SU-DHL-6 (cell line): Measurements from ENCODE around the gene TEX13A.

Experiments
- H2AFZ ChIP-seq: fragments of 200-600 bp; sonication (generic); 2 replicates; pipeline ENCODE4 v1.6.1; 2014; ENCODE audit warnings: low read depth, mild to moderate bottlenecking, moderate library complexity, mixed read lengths, antibody characterized with exemption, low read length; ENCODE audit not compliant: severe bottlenecking
- H3F3A ChIP-seq: fragments of 200-600 bp; shearing (Covaris generic); 2 replicates; pipeline ENCODE4 v1.6.0; 2016; ENCODE audit warnings: antibody characterized with exemption, mild to moderate bottlenecking; ENCODE audit not compliant: insufficient read depth
- H3K27ac ChIP-seq: fragments of 200-600 bp; sonication (generic); 2 replicates; pipeline ENCODE4 v1.5.1; 2016; ENCODE audit warnings: low read depth, mild to moderate bottlenecking, low read length, moderate library complexity, mixed read lengths
- H3K27me3 ChIP-seq: fragments of 200-600 bp; sonication (generic), shearing (Covaris generic); 2 replicates; pipeline ENCODE4 v1.6.0; 2014; ENCODE audit warnings: mild to moderate bottlenecking, low read length
- H3K36me3 ChIP-seq: fragments of 200-600 bp; sonication (generic); 2 replicates; pipeline ENCODE4 v1.6.1; 2014; ENCODE audit warnings: mild to moderate bottlenecking, low read length, mixed read lengths
- H3K4me2 ChIP-seq: fragments of 300-600, 200-600 bp; shearing (Covaris generic), sonication (generic); 2 replicates; pipeline ENCODE4 v1.6.0; 2014; ENCODE audit warnings: low read length, low read depth, mild to moderate bottlenecking; ENCODE audit not compliant: poor library complexity, severe bottlenecking
- H3K4me3 ChIP-seq: fragments of 200-600 bp; sonication (generic); 2 replicates; pipeline ENCODE4 v1.5.1; 2014; ENCODE audit warnings: antibody characterized with exemption, low read length, mild to moderate bottlenecking, mixed read lengths; ENCODE audit not compliant: insufficient read depth, poor library complexity, severe bottlenecking
- H3K79me2 ChIP-seq: fragments of 200-600 bp; sonication (generic); 2 replicates; pipeline ENCODE4 v1.6.1; 2014; ENCODE audit warnings: mild to moderate bottlenecking, low read length, moderate library complexity; ENCODE audit not compliant: insufficient read depth
- H3K9ac ChIP-seq: fragments of 200-600 bp; sonication (generic); 2 replicates; pipeline ENCODE4 v1.7.0; 2014; ENCODE audit warnings: mild to moderate bottlenecking, low read length
- H3K9me2 ChIP-seq: fragments of 200-600 bp; sonication (generic); replicated peaks from 2 replicates; pipeline ENCODE4 v1.6.1; 2014; ENCODE audit warnings: low read length; ENCODE audit not compliant: insufficient read depth
- H3K9me3 ChIP-seq: fragments of 200-600 bp; sonication (generic); 2 replicates; pipeline ENCODE4 v1.6.1; 2014; ENCODE audit warnings: low read length, mixed read lengths; ENCODE audit not compliant: insufficient read depth
- H4K20me1 ChIP-seq: fragments of 200-600 bp; sonication (generic); 2 replicates; pipeline ENCODE4 v1.6.1; 2014; ENCODE audit warnings: low read depth, mild to moderate bottlenecking, antibody characterized with exemption, low read length, moderate library complexity, mixed read lengths
- EZH2phosphoT487 ChIP-seq: fragments of 200-600 bp; sonication (generic), shearing (Covaris generic); conservative IDR thresholded peaks from 2 replicates; pipeline ENCODE4 v1.6.1; 2018; ENCODE audit warnings: mild to moderate bottlenecking, antibody characterized with exemption, low read length, moderate library complexity, mixed read lengths
- TF ChIP-seq, protein P1 (sequence below): fragments of 200-600 bp; sonication (generic); IDR thresholded peaks from one replicate; pipeline ENCODE4 v1.5.1; 2017; ENCODE audit warnings: antibody characterized with exemption, mild to moderate bottlenecking, low read length, moderate library complexity; ENCODE audit not compliant: insufficient read depth, poor library complexity, severe bottlenecking

The TEX13A gene

DNA sequence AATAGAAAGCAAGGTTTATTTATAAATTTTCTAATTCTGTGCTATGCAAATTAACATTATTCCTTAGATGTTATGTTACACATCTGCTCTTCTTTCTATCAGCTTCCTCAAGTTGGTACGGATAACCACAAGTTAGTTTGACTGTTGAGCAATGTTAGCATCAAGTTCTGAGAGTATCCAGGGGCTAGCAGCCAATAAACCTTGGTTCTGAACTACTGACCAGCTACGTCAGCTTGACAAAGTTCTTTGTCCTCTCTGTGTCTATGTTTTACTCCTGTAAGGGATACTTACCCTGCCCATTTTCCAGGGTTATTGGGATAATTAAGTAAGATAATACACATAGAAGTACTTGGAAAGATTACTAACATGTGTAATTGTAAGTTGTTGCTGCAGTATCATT is 8.1 kb upstream of the TEX13A start:
- Histone ChIP-seq H4K20me1 (no peaks in the 10 kb centered on the region), H3K27me3 (no peaks in the 10 kb centered on the region), H3F3A (no peaks in the 10 kb centered on the region), H2AFZ (no peak overlapping the region), H3K79me2 (no peaks in the 10 kb centered on the region), H3K9me2 (no peaks in the 10 kb centered on the region), H3K27ac (no peak overlapping the region), H3K9ac (no peak overlapping the region), H3K9me3 (no peaks in the 10 kb centered on the region), H3K4me2 (no peak overlapping the region), H3K36me3 (no peaks in the 10 kb centered on the region), H3K4me3 (no peak overlapping the region)
- TF ChIP-seq, protein P1, sequence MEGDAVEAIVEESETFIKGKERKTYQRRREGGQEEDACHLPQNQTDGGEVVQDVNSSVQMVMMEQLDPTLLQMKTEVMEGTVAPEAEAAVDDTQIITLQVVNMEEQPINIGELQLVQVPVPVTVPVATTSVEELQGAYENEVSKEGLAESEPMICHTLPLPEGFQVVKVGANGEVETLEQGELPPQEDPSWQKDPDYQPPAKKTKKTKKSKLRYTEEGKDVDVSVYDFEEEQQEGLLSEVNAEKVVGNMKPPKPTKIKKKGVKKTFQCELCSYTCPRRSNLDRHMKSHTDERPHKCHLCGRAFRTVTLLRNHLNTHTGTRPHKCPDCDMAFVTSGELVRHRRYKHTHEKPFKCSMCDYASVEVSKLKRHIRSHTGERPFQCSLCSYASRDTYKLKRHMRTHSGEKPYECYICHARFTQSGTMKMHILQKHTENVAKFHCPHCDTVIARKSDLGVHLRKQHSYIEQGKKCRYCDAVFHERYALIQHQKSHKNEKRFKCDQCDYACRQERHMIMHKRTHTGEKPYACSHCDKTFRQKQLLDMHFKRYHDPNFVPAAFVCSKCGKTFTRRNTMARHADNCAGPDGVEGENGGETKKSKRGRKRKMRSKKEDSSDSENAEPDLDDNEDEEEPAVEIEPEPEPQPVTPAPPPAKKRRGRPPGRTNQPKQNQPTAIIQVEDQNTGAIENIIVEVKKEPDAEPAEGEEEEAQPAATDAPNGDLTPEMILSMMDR = no peak
- no peak for TF ChIP-seq EZH2phosphoT487

- Histone ChIP-seq H3K9ac (no peak overlapping the region), H3K9me3 (no peaks in the 10 kb centered on the region), H3K4me2 (no peak overlapping the region), H3K27ac (no peak overlapping the region), H3K79me2 (no peaks in the 10 kb centered on the region), H3F3A (no peaks in the 10 kb centered on the region), H3K27me3 (no peaks in the 10 kb centered on the region), H3K9me2 (no peaks in the 10 kb centered on the region), H2AFZ (no peak overlapping the region), H3K4me3 (no peak overlapping the region), H4K20me1 (no peaks in the 10 kb centered on the region), H3K36me3 (no peaks in the 10 kb centered on the region)
- no peak for TF ChIP-seq EZH2phosphoT487
Observed at GRCh38 chrX:105226499-105226898, 6.0 kb upstream of the TEX13A start.

DNA sequence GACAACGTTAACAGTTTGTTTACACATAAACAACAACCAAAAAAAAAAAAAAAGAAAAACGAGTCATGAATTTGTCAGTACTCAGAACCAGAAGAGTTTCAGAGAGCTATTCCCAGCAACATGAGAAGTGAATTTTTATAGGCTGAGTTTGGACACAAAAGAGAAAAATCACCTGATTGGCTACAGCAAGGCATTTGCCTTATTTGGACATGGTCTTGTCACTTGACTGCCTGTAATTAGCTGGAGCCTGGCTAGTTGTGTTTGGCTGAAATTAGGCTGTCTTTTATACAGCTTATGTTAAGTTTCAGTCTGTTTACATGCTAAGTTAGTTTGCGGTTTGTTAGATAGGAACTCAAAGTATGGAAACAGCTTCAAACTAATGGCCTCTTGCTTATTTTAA is 880 bp upstream of the TEX13A start:
- no peaks in the 10 kb centered on the region for H3K36me3 ChIP-seq
- H4K20me1 ChIP-seq = no peaks in the 10 kb centered on the region
- no peaks in the 10 kb centered on the region for H3K79me2 ChIP-seq
- H3K9ac ChIP-seq = no peak overlapping the region
- no peaks in the 10 kb centered on the region for H3K27me3 ChIP-seq
- H2AFZ ChIP-seq = no peak overlapping the region
- no peak overlapping the region for H3K27ac ChIP-seq
- H3K4me2 ChIP-seq = no peak overlapping the region
- TF ChIP-seq EZH2phosphoT487 = no peak
- TF ChIP-seq, protein P1 = no peak
- H3K9me2 ChIP-seq = no peaks in the 10 kb centered on the region
- no peak overlapping the region for H3K4me3 ChIP-seq
- no peaks in the 10 kb centered on the region for H3K9me3 ChIP-seq
- no peaks in the 10 kb centered on the region for H3F3A ChIP-seq

DNA sequence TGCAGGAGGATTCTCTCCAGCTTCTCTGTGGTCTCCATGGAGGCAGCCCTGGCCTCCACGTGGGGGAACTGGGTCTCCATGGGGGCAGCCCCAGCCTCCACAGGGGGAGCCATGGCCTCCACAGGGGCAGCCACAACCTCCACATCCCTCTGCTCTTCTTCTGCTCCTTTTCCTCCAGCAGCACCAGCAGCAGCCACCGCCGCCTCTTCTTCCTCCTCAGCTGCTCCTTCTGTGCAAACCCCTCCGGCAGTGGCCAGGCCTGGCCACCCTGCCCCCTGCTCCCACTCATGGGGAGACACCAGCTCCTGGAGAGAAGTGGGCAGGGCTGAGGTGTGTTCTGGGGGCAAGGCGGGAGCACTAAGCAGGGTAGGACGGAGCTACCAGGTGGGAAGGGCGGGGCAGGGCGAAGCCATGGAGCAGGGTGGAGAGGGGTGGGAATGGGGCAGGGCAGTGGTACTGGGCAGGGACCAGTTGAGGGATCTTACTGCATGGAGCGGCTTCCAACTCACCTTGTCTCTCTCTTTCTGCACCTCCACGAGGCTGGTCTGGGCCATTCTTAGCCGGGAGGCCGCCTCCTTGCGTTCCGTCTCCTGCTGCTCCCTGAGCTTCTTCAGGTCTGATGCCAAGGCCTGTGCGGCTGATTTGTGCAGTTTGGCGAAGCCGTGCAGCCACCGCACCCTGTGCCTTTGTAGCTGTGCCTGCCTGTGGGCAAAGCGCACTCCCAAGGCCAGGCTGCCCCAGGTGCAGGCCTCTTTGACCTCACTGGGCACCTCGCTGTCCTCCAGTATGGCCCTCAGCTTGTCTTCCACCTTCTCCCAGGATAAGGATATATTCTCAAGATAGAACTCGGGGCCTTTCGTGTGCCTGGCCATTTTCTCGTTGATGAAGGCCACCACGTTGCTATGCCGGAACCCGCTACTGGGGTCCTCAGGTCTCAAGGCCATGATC is 766 bp downstream of the TEX13A start:
- no peak for TF ChIP-seq EZH2phosphoT487
- TF ChIP-seq, protein P1 = no peak
- Histone ChIP-seq H2AFZ (no peak overlapping the region), H4K20me1 (no peaks in the 10 kb centered on the region), H3K36me3 (no peaks in the 10 kb centered on the region), H3K79me2 (no peaks in the 10 kb centered on the region), H3K4me3 (no peak overlapping the region), H3K4me2 (no peak overlapping the region), H3K9me2 (no peaks in the 10 kb centered on the region), H3K27ac (no peak overlapping the region), H3K9ac (no peak overlapping the region), H3F3A (no peaks in the 10 kb centered on the region), H3K27me3 (no peaks in the 10 kb centered on the region), H3K9me3 (no peaks in the 10 kb centered on the region)
